ENCODE results near the gene CYP26C1. TPM values are rescaled to one million over a fixed set of nuclear protein-coding genes. Genes with fewer than 3 reads are reported as not detected.

Gene CYP26C1
- total RNA-seq, 2 donors from 2014 or later, result 0.09 to 1.1 TPM

- Histone ChIP-seq H3K4me3 (no peak overlapping the region), H3K4me1 (replicated peaks) (no peaks in the 10 kb centered on the region), H3K27ac (no peak overlapping the region), H3K27me3 (replicated peaks; ENCODE audit: insufficient read depth) (no peaks in the 10 kb centered on the region), H3K9me3 (no peaks in the 10 kb centered on the region), H3K36me3 (no peaks in the 10 kb centered on the region)
- no peak for DNase-seq (ENCODE audit: low spot score)
- TF ChIP-seq CTCF (IDR thresholded peaks at IDR 0.05) (no peak), POLR2AphosphoS5 (IDR thresholded peaks at IDR 0.05) (no peak), POLR2A (IDR thresholded peaks at IDR 0.05) (no peak)
- intact Hi-C loops (cut with DNase I), result no loop called here
- 51% methylated on average over 2 of the region's 2 CpGs for WGBS
These were observed 46.1 kb downstream of the CYP26C1 start for GRCh38 chr10:93106631-93107072.

- DNase-seq (ENCODE audit: low spot score), result no peak
- no peaks in the 10 kb centered on the region for H3K27me3 ChIP-seq (replicated peaks; ENCODE audit: insufficient read depth)
- no peak overlapping the region for H3K27ac ChIP-seq
- intact Hi-C loops (cut with DNase I), result no loop called here
- TF ChIP-seq POLR2A (IDR thresholded peaks at IDR 0.05) (no peak), POLR2AphosphoS5 (IDR thresholded peaks at IDR 0.05) (no peak), CTCF (IDR thresholded peaks at IDR 0.05) (no peak)
- H3K9me3 ChIP-seq, result no peaks in the 10 kb centered on the region
- H3K4me3 ChIP-seq, result no peak overlapping the region
- no peaks in the 10 kb centered on the region for H3K36me3 ChIP-seq
- no peaks in the 10 kb centered on the region for H3K4me1 ChIP-seq (replicated peaks)
- 69% methylated on average over 3 of the region's 3 CpGs for WGBS
These were observed 50.0 kb downstream of the CYP26C1 start for GRCh38 chr10:93110472-93111146.

GRCh38 chr10:93113042-93113441 lies 52.4 kb downstream of the CYP26C1 start:
- intact Hi-C loops (cut with DNase I), result no loop called here
- Histone ChIP-seq H3K27me3 (replicated peaks; ENCODE audit: insufficient read depth) (no peaks in the 10 kb centered on the region), H3K36me3 (no peaks in the 10 kb centered on the region), H3K27ac (no peak overlapping the region), H3K4me3 (no peak overlapping the region), H3K4me1 (replicated peaks) (no peaks in the 10 kb centered on the region), H3K9me3 (no peaks in the 10 kb centered on the region)
- WGBS, result 67% methylated on average over 2 of the region's 2 CpGs
- no peak for TF ChIP-seq CTCF (IDR thresholded peaks at IDR 0.05)
- no peak for TF ChIP-seq POLR2AphosphoS5 (IDR thresholded peaks at IDR 0.05)
- TF ChIP-seq POLR2A (IDR thresholded peaks at IDR 0.05), result no peak
- no peak for DNase-seq (ENCODE audit: low spot score)

GRCh38 chr10:93115661-93116383 lies 55.2 kb downstream of the CYP26C1 start:
- DNase-seq (ENCODE audit: low spot score), result peak; percentile 55
- H3K4me3 ChIP-seq, result no peak overlapping the region
- no peaks in the 10 kb centered on the region for H3K27me3 ChIP-seq (replicated peaks; ENCODE audit: insufficient read depth)
- no peaks in the 10 kb centered on the region for H3K9me3 ChIP-seq
- WGBS, result 82% methylated on average over 4 of the region's 4 CpGs
- TF ChIP-seq POLR2AphosphoS5 (IDR thresholded peaks at IDR 0.05) (no peak), CTCF (IDR thresholded peaks at IDR 0.05) (peak in 3 of 4 experiments; percentile 29 to 41 (median 40)), POLR2A (IDR thresholded peaks at IDR 0.05) (no peak)
- H3K36me3 ChIP-seq, result no peaks in the 10 kb centered on the region
- intact Hi-C loops (cut with DNase I), result no loop called here
- H3K27ac ChIP-seq, result no peak overlapping the region
- no peaks in the 10 kb centered on the region for H3K4me1 ChIP-seq (replicated peaks)

Other genes starting within 250 kb of the CYP26C1 start
- gene EXOC6, start 212.3 kb upstream of the CYP26C1 start, total RNA-seq, result 100 to 1,000 TPM in 1 of 2 donors, 10 to 100 TPM in 1; 13.5 to 598 TPM
- gene CYP26A1, start 13.1 kb downstream of the CYP26C1 start, total RNA-seq, result not detected